Hematopoietic multipotent progenitor cell (in vitro differentiated cells): ENCODE results near the gene SPATA24. TPM values are rescaled to one million over a fixed set of nuclear protein-coding genes. Genes with fewer than 3 reads are reported as not detected.
"Not testable (repeated sequence)": the region's sequence is repeated elsewhere in the genome, so short reads cannot be mapped to it uniquely, and the experiment has no call there.

Experiments used
- DNase-seq, 3 donors: peaks; one replicate each; pipeline ENCODE4 v3.0.0-alpha.2; 2011 to 2015; ENCODE audit warnings: low read depth in 2 of 3, low spot score in 2 of 3
- small RNA-seq: library from RNA; depleted of rRNA; stranded (forward); fragments of <200 nt; gene quantifications from one replicate; pipeline ENCODE3, GENCODE V24; 2012
- total RNA-seq: library from RNA; depleted of rRNA; stranded (reverse); fragments of >200 nt; gene quantifications from one replicate; pipeline ENCODE4 v1.2.3, GENCODE V29; 2012

Gene SPATA24
- total RNA-seq, 1 donor: 2.2 TPM

GRCh38 chr5:139355900-139356299 is 48.0 kb downstream of the SPATA24 start:
- not testable (repeated sequence) for DNase-seq

DNA sequence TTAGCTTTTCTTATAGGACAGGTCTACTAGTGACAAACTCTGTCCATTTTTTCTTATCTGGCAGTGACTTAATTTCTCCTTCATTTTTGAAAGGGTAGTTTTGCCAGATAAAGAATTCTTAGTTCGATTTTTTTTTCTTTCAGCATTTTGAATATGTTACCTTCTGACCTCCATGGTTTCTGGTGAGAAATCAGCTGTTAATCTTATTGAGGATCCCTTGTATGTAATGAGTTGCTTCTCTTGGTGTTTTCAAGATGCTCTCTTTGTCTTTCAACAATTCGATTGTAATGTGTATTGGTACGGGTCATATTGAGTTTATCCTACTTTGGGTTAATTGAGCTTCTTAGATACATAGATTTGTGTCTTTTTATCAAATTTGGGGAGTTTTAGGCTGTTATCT is 49.7 kb downstream of the SPATA24 start:
- no peak for DNase-seq

- not testable (repeated sequence) for DNase-seq
Measured at GRCh38 chr5:139347863-139348262, 56.0 kb downstream of the SPATA24 start.

Small RNA genes within 50 kb of the gene (small RNA-seq; reads per million reads assigned to genes)
- not detected for gene RNU5B-4P

Other genes with a start within 250 kb of the SPATA24 start
- 105 TPM for gene SIL1, start 205.7 kb downstream of the SPATA24 start, total RNA-seq
- 163 TPM for gene MATR3, start 110.3 kb downstream of the SPATA24 start, total RNA-seq
- 70.6 TPM for gene PAIP2, start 62.2 kb downstream of the SPATA24 start, total RNA-seq
- 7.0 TPM for gene SLC23A1, start 20.8 kb downstream of the SPATA24 start, total RNA-seq
- 90.8 TPM for gene MZB1, start 14.2 kb downstream of the SPATA24 start, total RNA-seq
- gene PROB1, start 9.0 kb downstream of the SPATA24 start, total RNA-seq: 2.4 TPM
- 4.6 TPM for gene DNAJC18, start 35.4 kb upstream of the SPATA24 start, total RNA-seq
- gene ECSCR, start 58.7 kb upstream of the SPATA24 start, total RNA-seq: not detected
- gene SMIM33, start 66.9 kb upstream of the SPATA24 start, total RNA-seq: under 0.01 TPM
- 353 TPM for gene STING1, start 78.7 kb upstream of the SPATA24 start, total RNA-seq
- 36.6 TPM for gene UBE2D2, start 157.2 kb upstream of the SPATA24 start, total RNA-seq
- gene CXXC5, start 244.3 kb upstream of the SPATA24 start, total RNA-seq: 317 TPM